Measurements from ENCODE around the gene RFXANK.
A peak's percentile ranks its signal among the peaks of the same experiment; 100 is the strongest.
"Not testable (repeated sequence)": the region's sequence is repeated elsewhere in the genome, so short reads cannot be mapped to it uniquely, and the experiment has no call there.

RFXANK gene

DNA sequence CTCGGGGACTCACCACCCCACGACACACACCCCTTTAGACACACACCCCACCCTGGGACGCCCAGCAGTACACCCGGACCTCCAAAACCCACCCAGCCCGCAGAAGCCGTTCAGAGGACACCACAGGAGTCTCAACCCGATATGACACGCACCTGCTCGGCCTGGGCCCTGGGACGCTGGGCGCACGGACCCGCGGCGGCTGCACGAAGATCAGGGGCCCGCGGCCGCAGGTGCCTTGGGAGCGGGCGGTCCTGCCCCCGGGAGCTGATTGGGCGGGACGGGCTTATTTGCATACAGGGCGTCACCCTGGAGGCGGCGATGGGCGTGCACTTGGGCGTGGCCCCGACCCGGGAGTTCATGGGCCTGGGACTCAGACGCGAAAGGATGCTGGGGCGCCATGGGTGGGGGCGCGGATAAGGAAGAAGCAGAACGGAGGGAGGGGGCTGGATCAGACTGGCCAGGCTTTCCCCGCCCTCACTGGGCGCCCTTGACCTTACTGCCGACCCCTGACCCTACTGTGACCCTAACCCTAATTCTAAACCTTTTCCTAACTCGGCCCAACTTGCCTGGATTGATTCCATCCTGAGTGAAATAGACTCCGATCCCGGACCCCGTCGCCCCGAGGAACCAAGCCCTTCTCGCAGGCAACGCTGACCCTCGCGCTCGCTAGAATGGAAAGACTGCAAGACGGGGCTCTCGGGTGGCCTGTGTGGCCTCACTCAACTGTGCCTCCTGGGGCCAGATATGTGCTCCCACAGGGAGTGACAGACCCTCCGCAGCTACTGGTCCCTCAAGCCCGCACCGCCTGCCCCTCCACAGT is 21.8 kb upstream of the RFXANK start, which contains the start of gene MEF2B:
Gene MEF2B, minus strand, starts transcription at position 211 of the 820 bp plus-strand sequence. CDS start 19,528 bp downstream, outside the sequence.
- peak; percentile 61 to 82 for DNase-seq (ENCODE audit: low read depth in 2 of 2)

GRCh38 chr19:19170873-19171672 is 21.0 kb upstream of the RFXANK start:
- DNase-seq (ENCODE audit: low read depth in 2 of 2) = no peak

- DNase-seq (ENCODE audit: low read depth in 2 of 2) = no peak
Measured at GRCh38 chr19:19171821-19172532, 20.1 kb upstream of the RFXANK start.

- not testable (repeated sequence) for DNase-seq (ENCODE audit: low read depth in 2 of 2)
Measured at GRCh38 chr19:19173243-19173642, 18.8 kb upstream of the RFXANK start.

GRCh38 chr19:19176950-19177349 is 15.1 kb upstream of the RFXANK start:
- DNase-seq (ENCODE audit: low read depth in 2 of 2) = no peak

DNA sequence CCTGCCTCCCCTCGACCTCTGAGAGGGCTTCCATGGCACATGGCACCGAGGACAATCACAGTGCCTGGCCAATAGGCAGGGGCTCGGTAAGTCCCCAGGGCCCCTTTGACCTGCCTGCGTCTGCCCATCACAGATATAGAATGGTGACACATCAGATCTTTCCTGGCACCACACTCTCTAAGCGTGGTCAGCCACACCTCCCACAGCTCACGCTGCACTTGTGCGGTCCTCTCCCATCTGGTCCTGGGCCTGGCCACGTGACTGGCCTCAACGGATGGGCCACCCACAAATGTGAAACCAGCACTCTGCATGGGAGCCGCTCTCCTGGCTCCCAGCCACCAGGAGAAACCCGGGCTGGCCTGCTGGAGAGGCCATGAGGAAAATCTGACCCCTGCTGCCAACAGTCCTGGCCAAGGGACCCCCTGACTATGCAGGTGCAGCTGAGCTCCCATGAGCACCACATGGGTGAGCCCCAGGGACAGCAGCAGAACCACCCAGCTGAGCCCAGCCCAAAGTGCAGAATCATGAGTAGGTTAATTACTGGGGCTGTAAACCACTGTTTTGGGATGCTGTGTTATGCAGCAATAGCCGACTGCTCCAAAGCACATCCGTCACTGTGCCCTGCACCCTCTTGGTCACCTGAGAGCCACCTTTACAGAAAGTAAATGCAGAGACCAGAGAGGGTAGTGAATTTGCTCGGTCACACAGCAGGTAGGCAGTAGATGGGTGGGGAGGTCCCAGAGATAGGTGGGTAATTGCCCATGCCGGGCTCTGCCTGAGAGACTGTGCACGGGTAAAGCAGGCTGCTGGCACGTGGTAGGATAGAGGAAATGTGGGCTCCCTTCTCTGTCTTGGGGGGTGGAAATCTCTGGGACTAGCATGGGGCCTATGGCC is 12.3 kb upstream of the RFXANK start:
- no peak for DNase-seq (ENCODE audit: low read depth in 2 of 2)

- no peak for DNase-seq (ENCODE audit: low read depth in 2 of 2)
Measured at GRCh38 chr19:19181488-19181998, 10.5 kb upstream of the RFXANK start.

GRCh38 chr19:19185853-19186740 is 6.0 kb upstream of the RFXANK start:
- DNase-seq (ENCODE audit: low read depth in 2 of 2) = peak; percentile 37 to 45

DNA sequence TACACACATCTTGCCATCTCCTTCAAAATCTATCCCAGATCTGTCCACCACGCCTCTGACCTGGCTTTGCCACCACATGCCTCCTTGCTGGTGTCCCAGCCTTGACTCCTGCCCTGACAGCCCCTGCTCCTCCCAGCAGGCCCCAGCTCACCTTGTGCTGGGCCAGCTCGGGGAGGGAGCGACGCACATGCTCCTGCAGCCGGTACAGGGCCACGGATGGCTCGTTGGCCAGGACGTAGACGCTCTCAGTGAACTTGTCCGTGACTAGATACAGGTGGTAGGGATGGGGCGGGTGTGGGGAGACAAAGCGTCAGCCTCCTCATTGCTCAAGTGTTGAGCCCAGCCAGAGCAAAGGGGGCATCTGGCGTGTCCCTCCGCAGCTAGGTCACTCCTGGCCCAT is 5.3 kb upstream of the RFXANK start:
- no peak for DNase-seq (ENCODE audit: low read depth in 2 of 2)

DNA sequence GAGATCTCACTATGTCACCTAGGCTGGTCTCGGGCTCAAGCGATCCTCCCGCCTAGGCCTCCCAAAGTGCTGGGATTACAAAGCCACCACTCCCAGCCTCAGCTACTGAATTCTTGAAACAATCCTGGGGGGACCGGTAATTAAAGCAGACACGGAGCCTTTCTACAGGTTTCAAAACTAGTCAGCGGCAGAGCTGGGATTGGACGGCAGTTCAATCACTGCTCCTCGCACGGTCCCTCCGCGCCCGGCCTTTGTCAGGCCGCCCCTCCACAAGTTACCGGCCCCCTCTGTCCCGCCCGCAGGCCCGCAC is 335 bp upstream of the RFXANK start:
- DNase-seq (ENCODE audit: low read depth in 2 of 2) = no peak

- no peak for DNase-seq (ENCODE audit: low read depth in 2 of 2)
Measured at GRCh38 chr19:19192910-19193423, 909 bp downstream of the RFXANK start.

GRCh38 chr19:19193926-19194325 is 1.9 kb downstream of the RFXANK start:
- DNase-seq (ENCODE audit: low read depth in 2 of 2) = no peak

DNA sequence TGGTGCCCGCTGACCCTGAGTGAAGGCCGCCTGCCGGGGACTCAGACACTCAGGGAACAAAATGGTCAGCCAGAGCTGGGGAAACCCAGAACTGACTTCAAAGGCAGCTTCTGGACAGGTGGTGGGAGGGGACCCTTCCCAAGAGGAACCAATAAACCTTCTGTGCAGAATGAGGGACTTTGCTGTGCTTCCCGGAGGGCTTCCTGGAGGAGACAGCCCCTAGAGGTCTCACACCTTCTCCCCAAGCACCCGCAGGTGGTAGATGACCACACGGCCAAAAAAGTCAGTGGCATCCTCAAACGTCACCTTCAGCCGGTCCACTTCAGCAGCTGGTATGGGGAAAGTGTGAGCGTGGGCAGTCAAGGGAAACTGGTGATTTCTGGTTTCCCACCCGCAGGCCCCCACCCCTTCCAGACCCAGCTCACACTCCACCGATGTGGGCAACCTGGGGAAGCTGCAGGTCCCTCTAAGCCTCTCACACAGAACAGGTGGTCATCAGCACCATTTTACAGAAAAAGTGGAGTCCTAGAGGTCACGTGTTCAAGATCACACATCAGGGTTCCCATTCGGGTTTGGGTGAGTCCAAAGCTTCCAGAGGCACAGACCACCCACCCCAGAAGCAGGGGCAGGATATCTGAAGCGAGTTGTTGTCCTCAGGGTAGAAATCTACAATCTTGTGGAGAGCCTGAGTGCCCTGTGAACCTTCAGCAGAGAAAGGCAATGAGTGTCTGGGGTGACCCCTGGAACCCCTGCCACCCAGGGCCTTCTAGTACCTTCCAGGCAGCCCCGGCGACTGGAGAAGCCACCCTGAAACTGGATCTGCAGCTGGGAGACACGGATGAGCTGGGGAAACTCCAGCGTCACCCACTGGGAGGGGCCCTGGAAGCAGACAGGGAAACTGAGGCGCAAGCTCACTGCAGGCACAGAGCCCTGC is 9.9 kb downstream of the RFXANK start:
- no peak for DNase-seq (ENCODE audit: low read depth in 2 of 2)

DNA sequence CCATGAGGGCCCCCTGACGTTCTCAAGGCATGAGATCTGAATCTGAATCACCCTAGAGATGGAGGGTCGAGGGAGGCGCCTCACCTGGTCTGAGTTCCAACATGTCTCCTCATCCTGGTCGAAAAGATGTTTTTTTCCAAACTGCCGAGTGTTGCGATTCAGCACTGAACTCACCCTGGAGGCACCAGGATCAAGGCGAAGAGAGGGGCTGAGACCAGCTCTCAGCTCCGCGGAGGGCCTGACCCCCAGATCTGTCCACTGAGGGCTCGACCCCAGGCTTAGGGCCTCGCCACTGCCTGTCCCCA is 10.6 kb downstream of the RFXANK start:
- no peak for DNase-seq (ENCODE audit: low read depth in 2 of 2)

GRCh38 chr19:19203012-19203856 is 11.2 kb downstream of the RFXANK start, which contains the start of gene NR2C2AP:
Gene NR2C2AP (minus strand): TSS chr19:19203414. CDS start chr19:19203060, 354 bp downstream.
- DNase-seq (ENCODE audit: low read depth in 2 of 2) = peak; percentile 87 to 93

DNA sequence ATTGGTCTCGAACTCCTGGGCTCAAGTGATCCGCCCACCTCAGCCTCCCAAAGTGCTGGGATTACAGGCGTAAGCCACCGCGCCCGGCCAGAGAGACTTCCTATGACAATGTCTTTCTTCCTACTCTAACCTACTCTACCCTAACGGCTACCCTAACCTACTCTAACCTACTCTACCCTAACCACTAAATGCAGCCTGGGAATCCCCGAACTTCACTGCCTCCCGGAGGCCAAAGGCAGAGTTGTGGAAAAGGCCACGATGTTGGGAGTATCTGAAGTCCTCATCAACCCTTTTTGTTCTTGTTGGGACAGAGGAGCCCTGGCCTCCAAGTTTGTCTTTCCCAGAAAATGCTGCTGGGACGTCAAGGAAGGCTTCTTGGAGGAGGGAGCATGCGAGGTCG is 12.1 kb downstream of the RFXANK start:
- no peak for DNase-seq (ENCODE audit: low read depth in 2 of 2)

DNA sequence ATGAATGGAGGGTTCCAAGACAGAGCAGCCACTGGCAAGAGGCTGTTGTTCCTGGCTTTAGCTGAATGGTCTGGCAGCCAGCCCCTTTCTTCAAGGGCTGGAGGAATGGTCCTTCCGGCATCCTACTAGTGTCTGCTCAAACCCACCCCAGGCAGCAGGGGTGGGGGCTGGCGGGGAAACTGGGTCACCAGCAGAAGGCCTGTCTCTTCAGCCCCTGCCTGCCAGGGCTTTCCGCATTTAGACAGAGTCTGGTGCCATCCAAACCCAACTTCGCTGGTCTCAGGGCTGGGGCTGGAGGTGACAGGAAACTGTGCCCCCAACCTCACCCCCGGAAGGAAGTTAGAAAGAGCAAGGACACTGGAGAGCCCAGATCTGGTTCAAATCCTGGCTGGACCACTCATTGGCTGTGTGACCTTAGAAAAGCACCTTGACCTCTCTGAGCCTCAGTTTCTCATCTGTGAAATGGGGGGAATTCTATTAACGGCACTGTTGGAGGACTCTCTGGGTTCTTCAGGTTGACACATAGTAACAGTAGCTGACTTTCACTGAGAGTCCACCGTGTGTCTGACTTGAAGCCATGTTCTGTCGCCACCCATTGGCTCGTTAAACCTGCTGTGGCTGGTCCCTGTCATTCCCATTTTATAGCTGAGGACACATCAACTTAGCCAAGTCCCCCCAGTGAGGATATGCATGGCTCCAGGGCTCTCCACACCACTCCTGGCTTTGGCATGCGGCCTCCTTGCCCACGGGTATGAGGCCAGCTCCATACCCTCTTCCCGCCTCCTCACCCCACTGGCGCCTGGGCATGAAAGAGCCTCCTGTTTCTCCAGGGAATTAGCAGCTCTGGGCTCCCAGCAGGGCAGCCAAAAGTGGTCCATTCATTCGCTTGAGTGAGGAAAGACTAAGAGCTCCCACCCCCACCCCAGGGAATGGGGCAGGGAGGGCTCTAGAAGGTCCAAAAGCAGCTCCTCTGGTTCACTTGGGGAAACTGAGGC is 13.7 kb downstream of the RFXANK start:
- no peak for DNase-seq (ENCODE audit: low read depth in 2 of 2)

All from stimulated activated CD4-positive, alpha-beta T cell treated with anti-CD3 and anti-CD28 coated beads, Interleukin-12 subunit alpha, Interleukin-12 subunit beta, amount 100 ng/mL, for 24 hours (primary cell).